NB4 (cell line): ENCODE measurements around the gene ZIM2.

Experiments used
- CTCF ChIP-seq: IDR thresholded peaks from one replicate; pipeline ENCODE4 v1.5.1; 2012; ENCODE audit warnings: low read depth, low read length
- MAX ChIP-seq: IDR thresholded peaks from 2 replicates; pipeline ENCODE4 v1.6.1; 2011; ENCODE audit warnings: low read depth, low read length

- TF ChIP-seq CTCF (no peak), MAX (no peak)
These were observed 5.8 kb downstream of the ZIM2 start for GRCh38 chr19:56834564-56835375.
